GM12892 (cell line): ENCODE data around the gene TAS1R2.

Experiments
- DNase-seq: peaks from one replicate; pipeline ENCODE4 v3.0.0; 2011; ENCODE audit not compliant: insufficient read length
- FAIRE-seq: peaks from 2 replicates; lab custom pipeline; 2011; peaks lifted over from hg19 to GRCh38; lab: Jason Lieb, UNC
- POLR2A ChIP-seq: IDR thresholded peaks from 2 replicates; pipeline ENCODE4 v1.6.1; 2011; ENCODE audit warnings: low read depth, low read length, control low read depth
- POLR2AphosphoS5 ChIP-seq: IDR thresholded peaks from 2 replicates; pipeline ENCODE4 v1.6.1; 2011; ENCODE audit warnings: low read depth, low read length, control low read depth
- TAF1 ChIP-seq: IDR thresholded peaks from 2 replicates; pipeline ENCODE4 v1.6.1; 2011; ENCODE audit warnings: low read depth, mild to moderate bottlenecking, control low read depth, low read length, borderline replicate concordance

The TAS1R2 gene

GRCh38 chr1:18802231-18802630, 57.2 kb downstream of the TAS1R2 start:
- no peak for FAIRE-seq
- TF ChIP-seq POLR2AphosphoS5 (no peak), POLR2A (no peak), TAF1 (no peak)

GRCh38 chr1:18800258-18800657, 59.2 kb downstream of the TAS1R2 start:
- no peak for FAIRE-seq
- no peak for DNase-seq
- TF ChIP-seq POLR2A = no peak
- TF ChIP-seq TAF1 = no peak
- TF ChIP-seq POLR2AphosphoS5 = no peak

More at GRCh38 chr1:18802231-18802630, 57.2 kb downstream of the TAS1R2 start:
- DNase-seq = no peak

GRCh38 chr1:18799454-18799853, 60.0 kb downstream of the TAS1R2 start:
- FAIRE-seq (no peak), DNase-seq (no peak)
- TF ChIP-seq POLR2AphosphoS5 = no peak
- no peak for TF ChIP-seq POLR2A
- TF ChIP-seq TAF1 = no peak

GRCh38 chr1:18798946-18799345, 60.5 kb downstream of the TAS1R2 start:
- DNase-seq (no peak), FAIRE-seq (no peak)
- TF ChIP-seq POLR2A (no peak), POLR2AphosphoS5 (no peak)

- DNase-seq = no peak
- no peak for FAIRE-seq
- TF ChIP-seq POLR2A (no peak), TAF1 (no peak), POLR2AphosphoS5 (no peak)
Observed at GRCh38 chr1:18798533-18798932, 60.9 kb downstream of the TAS1R2 start.

- DNase-seq (no peak), FAIRE-seq (no peak)
- TF ChIP-seq POLR2A (no peak), POLR2AphosphoS5 (no peak), TAF1 (no peak)
Observed at GRCh38 chr1:18796950-18797349, 62.5 kb downstream of the TAS1R2 start.

GRCh38 chr1:18795002-18795689, 64.3 kb downstream of the TAS1R2 start:
- no peak for DNase-seq
- no peak for FAIRE-seq
- TF ChIP-seq POLR2A (no peak), TAF1 (no peak), POLR2AphosphoS5 (no peak)

- TF ChIP-seq POLR2AphosphoS5 (no peak), POLR2A (no peak), TAF1 (no peak)
- no peak for FAIRE-seq
- no peak for DNase-seq
Observed at GRCh38 chr1:18794561-18794960, 64.9 kb downstream of the TAS1R2 start.

GRCh38 chr1:18794051-18794450, 65.4 kb downstream of the TAS1R2 start:
- no peak for FAIRE-seq
- TF ChIP-seq POLR2A = no peak
- TF ChIP-seq POLR2AphosphoS5 = no peak
- no peak for TF ChIP-seq TAF1

GRCh38 chr1:18793164-18793563, 66.3 kb downstream of the TAS1R2 start:
- DNase-seq (no peak), FAIRE-seq (no peak)
- TF ChIP-seq TAF1 (no peak), POLR2A (no peak), POLR2AphosphoS5 (no peak)

More at GRCh38 chr1:18794051-18794450, 65.4 kb downstream of the TAS1R2 start:
- no peak for DNase-seq

- FAIRE-seq = no peak
- no peak for DNase-seq
- TF ChIP-seq TAF1 = no peak
- TF ChIP-seq POLR2A = no peak
- no peak for TF ChIP-seq POLR2AphosphoS5
Observed at GRCh38 chr1:18792747-18793146, 66.7 kb downstream of the TAS1R2 start.
